Measurements from ENCODE around the gene GPATCH1. TPM values are rescaled to one million over a fixed set of nuclear protein-coding genes. Genes with fewer than 3 reads are reported as not detected.
"Not testable (repeated sequence)": the region's sequence is repeated elsewhere in the genome, so short reads cannot be mapped to it uniquely, and the experiment has no call there.

Gene GPATCH1, protein sequence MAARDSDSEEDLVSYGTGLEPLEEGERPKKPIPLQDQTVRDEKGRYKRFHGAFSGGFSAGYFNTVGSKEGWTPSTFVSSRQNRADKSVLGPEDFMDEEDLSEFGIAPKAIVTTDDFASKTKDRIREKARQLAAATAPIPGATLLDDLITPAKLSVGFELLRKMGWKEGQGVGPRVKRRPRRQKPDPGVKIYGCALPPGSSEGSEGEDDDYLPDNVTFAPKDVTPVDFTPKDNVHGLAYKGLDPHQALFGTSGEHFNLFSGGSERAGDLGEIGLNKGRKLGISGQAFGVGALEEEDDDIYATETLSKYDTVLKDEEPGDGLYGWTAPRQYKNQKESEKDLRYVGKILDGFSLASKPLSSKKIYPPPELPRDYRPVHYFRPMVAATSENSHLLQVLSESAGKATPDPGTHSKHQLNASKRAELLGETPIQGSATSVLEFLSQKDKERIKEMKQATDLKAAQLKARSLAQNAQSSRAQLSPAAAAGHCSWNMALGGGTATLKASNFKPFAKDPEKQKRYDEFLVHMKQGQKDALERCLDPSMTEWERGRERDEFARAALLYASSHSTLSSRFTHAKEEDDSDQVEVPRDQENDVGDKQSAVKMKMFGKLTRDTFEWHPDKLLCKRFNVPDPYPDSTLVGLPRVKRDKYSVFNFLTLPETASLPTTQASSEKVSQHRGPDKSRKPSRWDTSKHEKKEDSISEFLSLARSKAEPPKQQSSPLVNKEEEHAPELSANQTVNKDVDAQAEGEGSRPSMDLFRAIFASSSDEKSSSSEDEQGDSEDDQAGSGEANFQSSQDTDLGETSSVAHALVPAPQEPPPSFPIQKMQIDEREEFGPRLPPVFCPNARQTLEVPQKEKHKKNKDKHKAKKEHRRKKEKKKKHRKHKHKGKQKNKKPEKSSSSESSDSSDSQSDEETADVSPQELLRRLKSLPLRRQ
- 5.9 and 7.7 TPM in 2 replicates for total RNA-seq (2014; rRNA removed; shearing (Covaris generic))

DNA sequence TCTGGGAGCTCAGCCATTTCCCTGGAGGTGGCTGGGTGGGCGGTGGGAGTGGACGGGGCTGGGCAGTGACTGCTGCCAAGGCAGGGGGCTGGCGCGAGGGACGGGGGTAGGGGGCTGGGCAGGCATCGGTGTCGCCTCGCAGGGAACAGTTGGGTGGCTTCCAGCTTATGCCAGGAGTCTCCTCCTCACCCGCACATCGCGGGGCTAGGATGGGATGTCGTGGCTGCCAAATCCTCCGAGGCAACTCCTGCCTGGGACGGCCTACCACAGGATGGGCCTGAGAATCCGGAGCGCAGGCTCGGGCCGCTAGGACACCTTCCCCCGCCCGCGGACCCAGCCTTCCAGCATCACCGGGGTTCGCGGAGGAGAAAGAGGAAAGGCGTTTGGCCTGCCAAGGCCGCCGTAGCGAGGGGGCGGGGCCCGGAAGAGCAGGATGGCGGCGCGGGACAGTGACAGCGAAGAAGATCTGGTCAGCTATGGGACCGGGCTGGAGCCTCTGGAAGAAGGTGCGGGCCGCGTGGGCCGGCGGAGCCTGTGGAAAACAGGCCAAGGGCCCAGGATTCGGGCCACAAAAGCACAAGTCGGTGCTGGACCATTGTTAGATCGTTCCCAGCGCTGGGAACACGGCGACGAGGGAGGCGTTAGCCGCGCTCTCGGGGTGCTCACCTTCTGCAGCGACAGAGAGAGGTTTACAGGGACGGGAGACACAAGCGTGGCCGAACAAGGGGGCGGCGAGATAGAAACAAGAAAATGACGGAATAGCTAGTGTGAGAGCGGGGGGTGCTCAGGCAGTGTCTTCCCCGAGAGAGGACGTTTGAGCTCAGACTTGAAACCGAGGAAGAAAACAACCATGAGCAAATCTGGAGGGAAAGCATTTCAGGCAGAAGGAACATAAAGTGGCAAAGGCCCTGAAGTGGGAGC, at the start of gene GPATCH1:
TSS of gene GPATCH1 (plus strand) at position 421 of the 921 bp plus-strand sequence. CDS start at position 434, 13 bp downstream.
- in situ Hi-C loops (cut with HindIII; ENCODE audit: low sequenced_read_pairs): no loop called here
- peak; percentile 91 for DNase-seq (ENCODE audit: low spot score)

DNA sequence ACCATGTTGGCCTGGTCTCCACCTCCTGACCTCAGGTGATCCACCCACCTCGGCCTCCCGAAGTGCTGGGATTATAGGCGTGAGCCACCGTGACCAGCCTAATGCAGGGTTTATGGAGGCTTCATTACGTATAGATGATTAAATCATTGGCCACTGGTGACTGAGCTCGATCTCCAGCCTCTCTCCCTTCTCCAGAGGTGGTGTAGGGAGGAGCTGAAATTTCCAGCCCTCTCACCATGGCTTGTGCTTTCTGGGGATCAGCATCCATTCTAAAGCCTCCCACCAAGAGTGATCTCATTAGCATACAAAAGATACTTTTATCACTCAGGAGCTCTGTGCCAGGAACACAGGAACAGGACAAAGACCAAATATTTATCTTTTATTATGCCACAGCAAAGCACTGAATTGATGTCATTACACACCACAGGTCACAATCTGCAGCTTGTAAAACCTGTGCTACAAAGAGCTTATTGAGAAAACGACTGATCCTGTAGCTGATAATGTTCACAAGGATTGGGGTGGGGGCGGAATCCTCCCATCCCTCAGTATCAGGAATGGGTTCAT, 48.7 kb upstream of the GPATCH1 start:
- in situ Hi-C loops (cut with HindIII; ENCODE audit: low sequenced_read_pairs): no loop called here
- DNase-seq (ENCODE audit: low spot score): no peak

DNA sequence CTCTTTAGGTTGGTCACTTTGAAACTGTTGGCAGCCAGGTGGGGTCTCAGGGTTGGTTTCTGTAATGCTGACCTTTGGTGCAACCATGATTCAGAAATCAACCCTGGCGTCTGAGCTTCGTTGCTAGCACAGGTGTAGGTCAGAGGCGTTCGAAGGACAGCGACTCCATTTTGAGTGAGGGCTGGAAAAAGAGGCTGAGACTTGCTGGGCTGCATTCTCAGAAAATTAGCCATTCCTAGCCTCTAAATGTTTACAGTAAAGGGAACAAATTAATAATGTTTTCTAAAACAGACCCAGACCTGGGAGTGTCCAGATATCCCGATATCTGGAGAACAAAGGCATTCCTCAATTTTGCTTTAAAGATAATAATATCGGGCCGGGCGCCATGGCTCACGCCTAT, 45.5 kb upstream of the GPATCH1 start:
- DNase-seq (ENCODE audit: low spot score): no peak

DNA sequence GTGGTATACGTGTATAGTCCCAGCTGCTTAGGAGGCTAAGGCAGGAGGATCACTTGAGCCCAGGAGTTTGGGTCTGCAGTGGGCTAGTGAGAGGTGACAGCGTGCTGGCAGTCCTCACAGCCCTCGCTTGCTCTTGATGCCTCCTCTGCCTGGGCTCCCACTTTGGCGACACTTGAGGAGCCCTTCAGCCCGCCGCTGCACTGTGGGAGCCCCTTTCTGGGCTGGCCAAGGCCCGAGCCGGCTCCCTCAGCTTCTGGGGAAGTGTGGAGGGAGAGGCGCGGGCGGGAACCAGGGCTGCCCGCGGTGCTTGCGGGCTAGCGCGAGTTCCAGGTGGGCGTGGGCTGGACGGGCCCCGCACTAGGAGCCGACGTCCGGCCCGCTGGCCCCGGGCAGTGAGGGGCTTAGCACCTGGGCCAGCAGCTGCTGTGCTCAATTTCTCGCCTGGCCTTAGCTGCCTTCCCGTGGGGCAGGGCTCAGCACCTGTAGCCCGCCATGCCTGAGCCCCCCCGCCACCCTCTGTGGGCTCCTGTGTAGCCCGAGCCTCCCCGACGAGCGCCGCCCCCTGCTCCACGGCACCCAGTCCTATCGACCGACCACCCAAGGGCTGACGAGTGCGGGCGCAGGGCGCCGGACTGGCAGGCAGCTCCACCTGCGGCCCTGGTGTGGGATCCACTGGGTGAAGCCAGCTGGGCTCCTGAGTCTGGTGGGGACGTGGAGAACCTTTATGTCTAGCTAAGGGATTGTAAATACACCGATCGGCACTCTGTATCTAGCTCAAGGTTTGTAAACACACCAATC, 44.4 kb upstream of the GPATCH1 start:
- DNase-seq (ENCODE audit: low spot score); in situ Hi-C loops (cut with HindIII; ENCODE audit: low sequenced_read_pairs): not testable (repeated sequence)

More for the DNA sequence above, 45.5 kb upstream of the GPATCH1 start:
- in situ Hi-C loops (cut with HindIII; ENCODE audit: low sequenced_read_pairs): no loop called here

DNA sequence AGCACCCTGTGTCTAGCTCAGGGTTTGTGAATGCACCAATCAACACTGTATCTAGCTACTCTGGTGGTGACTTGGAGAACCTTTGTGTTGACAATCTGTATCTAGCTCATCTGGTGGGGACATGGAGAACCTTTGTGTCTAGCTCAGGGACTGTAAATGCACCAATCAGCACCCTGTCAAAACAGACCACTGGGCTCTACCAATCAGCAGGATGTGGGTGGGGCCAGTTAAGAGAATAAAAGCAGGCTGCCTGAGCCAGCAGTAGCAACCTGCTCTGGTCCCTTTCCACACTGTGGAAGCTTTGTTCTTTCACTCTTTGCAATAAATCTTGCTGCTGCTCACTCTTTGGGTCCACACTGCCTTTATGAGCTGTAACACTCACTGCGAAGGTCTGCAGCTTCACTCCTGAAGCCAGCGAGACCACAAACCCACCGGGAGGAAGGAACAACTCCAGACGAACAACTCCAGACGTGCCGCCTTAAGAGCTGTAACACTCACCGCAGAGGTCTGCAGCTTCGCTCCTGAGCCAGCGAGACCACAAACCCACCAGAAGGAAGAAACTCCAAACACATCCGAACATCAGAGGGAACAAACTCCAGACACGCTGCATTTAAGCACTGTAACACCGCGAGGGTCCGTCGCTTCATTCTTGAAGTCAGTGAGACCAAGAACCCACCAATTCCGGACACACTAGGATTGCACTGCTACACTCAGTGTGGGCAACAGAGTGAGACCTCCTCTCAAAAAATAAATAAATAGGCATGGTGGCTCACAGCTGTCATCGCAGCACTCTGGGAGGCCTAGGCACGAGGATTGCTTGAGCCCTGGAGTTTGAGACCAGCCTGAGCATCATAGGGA, 43.6 kb upstream of the GPATCH1 start:
- DNase-seq (ENCODE audit: low spot score); in situ Hi-C loops (cut with HindIII; ENCODE audit: low sequenced_read_pairs): not testable (repeated sequence)

DNA sequence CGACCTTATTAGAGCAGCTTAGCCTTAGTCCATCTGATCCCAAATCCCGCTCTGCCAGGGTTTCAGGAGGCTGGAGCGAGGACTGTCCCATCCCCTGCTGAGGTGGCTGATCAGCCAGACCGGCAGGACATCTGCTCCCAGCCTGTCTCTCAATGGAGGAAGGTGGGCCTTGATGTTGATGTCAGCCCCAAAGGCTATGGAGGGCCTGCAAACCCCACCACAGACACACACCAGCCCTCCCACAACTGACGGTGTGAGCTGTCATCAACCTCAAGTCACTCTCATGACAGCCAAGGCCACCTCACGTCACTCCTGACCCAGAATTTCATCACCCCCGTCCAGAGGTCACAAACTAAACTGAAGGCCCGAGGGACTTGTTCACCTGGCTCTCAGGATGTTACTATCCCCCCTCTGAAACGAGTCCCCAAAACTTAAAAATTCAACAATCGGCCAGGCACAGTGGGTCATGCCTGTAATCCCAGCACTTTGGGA, 41.8 kb upstream of the GPATCH1 start:
- in situ Hi-C loops (cut with HindIII; ENCODE audit: low sequenced_read_pairs): no loop called here

DNA sequence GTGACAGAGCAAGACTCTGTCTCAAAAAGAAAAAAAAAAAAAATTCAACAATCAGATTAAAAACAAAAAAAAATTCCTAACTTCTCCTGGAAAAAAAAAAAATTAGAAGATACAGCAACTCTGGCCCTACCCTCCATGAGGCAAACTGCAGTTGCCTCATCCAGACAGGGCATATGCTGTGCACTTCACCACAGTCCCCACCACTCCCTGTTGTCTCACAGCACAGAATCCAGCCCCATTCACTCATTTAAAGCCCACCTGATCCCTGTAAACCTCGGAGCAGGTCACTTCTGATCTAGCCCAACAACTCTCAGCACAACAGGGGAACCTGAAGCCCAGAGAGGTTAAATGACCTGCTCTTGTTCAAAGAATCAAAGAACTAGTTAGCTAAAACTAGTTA, 41.2 kb upstream of the GPATCH1 start:
- in situ Hi-C loops (cut with HindIII; ENCODE audit: low sequenced_read_pairs): no loop called here
- DNase-seq (ENCODE audit: low spot score): no peak

More for the DNA sequence above, 41.8 kb upstream of the GPATCH1 start:
- peak; percentile 71 for DNase-seq (ENCODE audit: low spot score)

DNA sequence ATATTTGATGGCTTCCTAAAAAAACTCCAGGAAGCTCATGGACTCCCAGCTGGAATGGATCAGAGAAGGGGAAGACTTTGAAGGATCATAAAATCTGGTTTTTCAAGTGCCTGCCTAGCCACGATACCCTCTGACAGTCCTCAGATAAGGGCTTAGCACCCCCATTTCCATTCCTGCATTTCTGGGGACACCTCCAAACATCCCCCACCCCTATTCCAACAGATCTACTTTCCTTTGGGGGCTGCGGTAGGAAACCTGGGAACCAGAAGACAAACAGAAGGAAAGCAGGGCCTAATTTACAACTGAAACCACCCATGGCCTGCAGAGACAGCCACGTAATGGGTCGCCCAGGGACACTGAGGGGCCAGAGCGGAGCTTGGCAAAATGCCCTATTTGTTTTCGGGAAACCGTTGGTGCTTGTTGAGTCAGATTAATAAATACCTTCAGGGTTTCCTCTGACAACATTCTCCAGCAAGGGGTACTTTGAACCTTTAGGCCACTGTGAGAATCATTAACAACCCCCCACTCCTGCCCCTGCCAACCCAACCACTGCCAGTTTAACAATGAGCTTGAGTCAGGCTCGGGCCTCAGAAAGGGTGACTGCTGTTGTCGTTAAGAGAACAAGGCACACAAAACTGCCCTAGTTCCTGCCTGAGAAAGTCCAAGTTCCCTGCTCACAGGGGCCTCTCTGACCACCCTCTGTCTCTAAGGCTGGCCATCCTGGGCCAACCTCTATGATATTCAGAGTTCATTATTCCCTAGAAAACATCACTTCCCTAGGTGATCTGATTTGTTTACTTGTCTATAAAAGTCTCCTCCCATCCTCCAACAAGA, 39.8 kb upstream of the GPATCH1 start:
- no peak for DNase-seq (ENCODE audit: low spot score)
- in situ Hi-C loops (cut with HindIII; ENCODE audit: low sequenced_read_pairs): no loop called here

DNA sequence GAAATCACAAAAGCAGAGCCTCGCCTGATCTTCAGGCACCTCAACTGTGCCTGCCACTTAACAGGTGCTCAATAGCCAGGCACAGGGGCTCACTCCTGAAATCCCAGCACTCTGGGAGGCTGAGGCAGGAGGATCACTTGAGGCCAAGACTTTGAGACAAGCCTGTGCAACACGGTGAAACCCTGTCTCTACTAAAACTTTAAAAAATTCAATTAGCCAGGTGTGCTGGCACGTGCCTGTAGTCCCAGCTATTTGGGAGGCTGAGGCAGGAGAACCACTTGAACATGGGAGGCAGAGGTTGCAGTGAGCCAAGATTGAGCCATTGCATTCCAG, 39.2 kb upstream of the GPATCH1 start:
- in situ Hi-C loops (cut with HindIII; ENCODE audit: low sequenced_read_pairs); DNase-seq (ENCODE audit: low spot score): not testable (repeated sequence)

DNA sequence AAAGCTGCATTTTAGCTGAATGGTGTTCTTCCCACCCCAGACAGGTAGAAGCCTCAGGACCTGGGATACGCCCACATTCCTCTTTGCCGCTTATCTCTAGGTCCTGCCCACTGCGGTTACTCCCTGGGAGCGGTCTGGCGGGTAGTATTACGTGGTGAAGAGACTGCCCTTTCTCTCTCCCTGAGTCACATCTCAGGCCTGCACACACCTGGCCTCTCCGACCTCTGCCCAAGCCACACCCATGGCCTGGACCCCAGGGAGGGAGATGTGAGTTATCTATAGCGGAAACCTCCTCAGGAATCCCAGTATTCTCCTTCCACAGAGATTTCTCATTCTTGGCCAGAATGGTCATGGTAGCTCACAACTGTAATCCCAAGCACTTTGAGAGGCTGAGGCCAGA, 33.6 kb upstream of the GPATCH1 start:
- DNase-seq (ENCODE audit: low spot score): no peak

DNA sequence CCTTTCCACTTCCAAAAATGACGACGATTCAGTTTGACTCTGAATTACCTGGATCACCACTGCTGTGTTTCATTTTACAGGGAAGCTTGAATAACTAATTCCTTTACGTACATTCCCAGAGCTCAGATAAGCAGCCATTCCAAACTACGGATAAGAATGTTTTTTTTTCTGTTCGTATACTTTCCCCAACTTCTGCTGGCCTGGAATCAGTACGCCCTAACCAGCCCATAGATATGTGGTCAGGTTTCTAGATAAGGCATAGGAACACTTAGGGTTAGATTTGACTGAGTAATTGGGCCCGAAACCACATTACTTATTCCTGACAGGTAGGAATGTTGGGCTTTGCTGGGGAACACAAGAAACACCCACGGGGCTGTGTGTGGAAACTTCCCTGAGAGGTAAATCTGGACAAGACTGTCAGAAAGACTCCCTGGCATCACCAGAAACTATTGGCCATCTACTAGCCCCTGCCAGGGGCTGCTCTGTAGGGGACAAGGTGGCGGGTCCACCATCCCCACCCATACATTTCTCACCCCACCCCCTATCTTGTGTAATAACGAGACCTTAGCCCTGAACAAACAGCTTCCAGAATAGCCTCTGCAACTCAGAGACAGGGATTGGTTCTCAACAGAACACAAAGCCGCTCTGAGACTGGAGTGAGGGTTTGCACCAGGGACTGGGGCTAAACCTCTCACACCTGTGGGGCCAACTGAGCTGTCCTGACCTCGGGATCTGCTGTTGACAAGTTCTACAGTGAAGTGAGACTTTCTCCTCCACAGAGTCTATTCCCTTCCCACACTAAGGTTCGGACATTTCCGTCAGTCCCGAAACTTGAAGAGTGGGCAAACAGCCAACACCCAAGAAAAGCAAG, 31.9 kb upstream of the GPATCH1 start:
- in situ Hi-C loops (cut with HindIII; ENCODE audit: low sequenced_read_pairs): no loop called here
- DNase-seq (ENCODE audit: low spot score): no peak

More for the DNA sequence above, 33.6 kb upstream of the GPATCH1 start:
- in situ Hi-C loops (cut with HindIII; ENCODE audit: low sequenced_read_pairs): no loop called here

DNA sequence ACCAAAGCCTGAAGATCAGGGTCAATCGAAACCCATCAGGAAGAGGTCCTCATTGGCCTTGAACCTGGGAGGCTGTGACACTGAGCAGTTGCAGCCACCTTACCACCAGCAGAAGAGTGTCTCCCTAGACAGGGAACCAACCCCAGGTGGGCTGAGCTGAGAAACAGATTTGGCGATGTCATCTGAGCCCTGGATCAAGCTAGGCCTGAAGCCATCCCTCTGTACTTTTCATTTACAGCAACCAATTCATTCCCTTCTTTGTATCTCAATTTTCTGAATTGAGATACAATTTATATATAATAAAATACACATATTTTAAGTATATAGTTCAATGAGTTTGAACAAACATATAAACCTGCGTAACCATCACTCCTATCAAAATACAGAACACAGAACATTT, 30.9 kb upstream of the GPATCH1 start:
- DNase-seq (ENCODE audit: low spot score): no peak

DNA sequence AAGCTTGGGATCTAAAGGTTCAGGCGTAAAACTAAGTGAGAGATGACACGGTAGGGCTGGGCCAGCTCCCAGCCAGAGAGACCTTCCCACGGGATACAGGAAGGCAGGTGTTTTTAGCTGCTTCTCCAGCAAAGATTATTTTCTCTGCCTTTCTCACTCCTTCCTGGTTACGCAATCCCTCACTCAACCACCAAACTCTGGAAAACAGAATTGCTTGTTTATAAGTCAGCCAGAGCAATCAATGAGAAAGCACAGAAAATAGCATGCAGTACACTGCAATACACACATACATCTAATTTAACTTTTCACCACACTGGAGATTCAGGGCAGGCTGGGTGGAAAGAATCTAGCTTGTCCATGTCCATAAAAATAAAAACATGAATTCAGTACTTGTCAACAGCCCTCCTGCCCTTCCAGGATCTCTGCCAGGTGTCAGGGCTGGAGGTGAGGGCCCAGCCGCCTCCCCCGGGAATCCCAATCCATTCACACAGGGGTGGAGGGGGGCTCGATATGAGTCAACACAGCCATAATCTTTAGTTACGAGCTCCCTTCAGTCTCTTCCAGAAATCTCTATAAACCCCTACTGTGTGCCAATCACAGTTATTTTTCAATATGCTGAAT, 28.5 kb upstream of the GPATCH1 start:
- in situ Hi-C loops (cut with HindIII; ENCODE audit: low sequenced_read_pairs): no loop called here
- no peak for DNase-seq (ENCODE audit: low spot score)

More for the DNA sequence above, 30.9 kb upstream of the GPATCH1 start:
- in situ Hi-C loops (cut with HindIII; ENCODE audit: low sequenced_read_pairs): no loop called here

DNA sequence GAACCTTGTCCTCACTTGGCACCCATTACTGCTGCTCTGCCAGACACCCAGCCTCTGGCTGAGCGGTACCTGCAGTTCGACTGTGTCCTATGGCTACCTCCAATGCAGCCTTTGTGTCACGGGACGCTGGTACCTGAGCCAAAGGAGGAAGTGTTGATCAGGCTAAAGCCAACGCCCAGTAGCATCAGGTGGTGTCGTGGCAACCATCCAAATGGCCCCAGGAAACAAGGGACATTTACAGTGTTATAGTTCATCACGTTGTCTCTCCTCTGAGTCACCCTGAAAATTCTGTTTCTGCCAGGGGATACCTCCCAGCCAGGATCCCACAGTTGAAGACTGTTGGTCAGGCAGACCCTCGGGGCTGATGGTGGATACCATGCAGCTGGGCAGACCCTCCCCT, 26.4 kb upstream of the GPATCH1 start:
- no peak for DNase-seq (ENCODE audit: low spot score)
- in situ Hi-C loops (cut with HindIII; ENCODE audit: low sequenced_read_pairs): no loop called here

DNA sequence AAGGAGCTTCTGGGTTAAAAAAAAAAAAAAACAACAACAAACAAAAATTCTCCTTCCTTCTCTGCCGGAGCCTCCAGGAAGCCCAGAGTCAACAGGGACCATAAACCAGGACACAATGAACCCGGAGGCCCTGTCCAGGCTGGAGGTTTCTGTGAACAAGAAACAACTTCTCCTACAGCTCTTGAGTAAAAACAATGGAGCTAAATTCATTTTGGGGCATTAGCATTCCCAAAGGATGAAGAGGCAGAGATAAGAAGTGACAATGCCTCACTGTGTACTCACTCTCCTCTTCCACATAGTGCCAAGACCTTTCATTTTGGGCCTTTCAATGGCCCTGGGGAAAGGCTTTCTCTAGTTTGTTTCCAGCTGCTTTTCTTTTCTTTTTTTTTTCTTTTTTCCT, 25.3 kb upstream of the GPATCH1 start:
- in situ Hi-C loops (cut with HindIII; ENCODE audit: low sequenced_read_pairs): no loop called here
- no peak for DNase-seq (ENCODE audit: low spot score)

Measured in G401 (cell line).